OCI-LY3 (cell line): Measurements from ENCODE around the gene LINGO1.

ENCODE experiments used
- EZH2phosphoT487 ChIP-seq: fragments of 200-600 bp; shearing (Covaris generic); IDR thresholded peaks from 2 replicates; pipeline ENCODE4 v1.6.1; 2018; ENCODE audit warnings: antibody characterized with exemption, mixed run types, low read depth
- TF ChIP-seq, protein P1 (sequence below): fragments of 200-600, 300-600 bp; sonication (generic); IDR thresholded peaks from 2 replicates; pipeline ENCODE4 v1.5.1; 2014; ENCODE audit warnings: antibody characterized with exemption, low read length, low read depth

- TF ChIP-seq, protein P1, sequence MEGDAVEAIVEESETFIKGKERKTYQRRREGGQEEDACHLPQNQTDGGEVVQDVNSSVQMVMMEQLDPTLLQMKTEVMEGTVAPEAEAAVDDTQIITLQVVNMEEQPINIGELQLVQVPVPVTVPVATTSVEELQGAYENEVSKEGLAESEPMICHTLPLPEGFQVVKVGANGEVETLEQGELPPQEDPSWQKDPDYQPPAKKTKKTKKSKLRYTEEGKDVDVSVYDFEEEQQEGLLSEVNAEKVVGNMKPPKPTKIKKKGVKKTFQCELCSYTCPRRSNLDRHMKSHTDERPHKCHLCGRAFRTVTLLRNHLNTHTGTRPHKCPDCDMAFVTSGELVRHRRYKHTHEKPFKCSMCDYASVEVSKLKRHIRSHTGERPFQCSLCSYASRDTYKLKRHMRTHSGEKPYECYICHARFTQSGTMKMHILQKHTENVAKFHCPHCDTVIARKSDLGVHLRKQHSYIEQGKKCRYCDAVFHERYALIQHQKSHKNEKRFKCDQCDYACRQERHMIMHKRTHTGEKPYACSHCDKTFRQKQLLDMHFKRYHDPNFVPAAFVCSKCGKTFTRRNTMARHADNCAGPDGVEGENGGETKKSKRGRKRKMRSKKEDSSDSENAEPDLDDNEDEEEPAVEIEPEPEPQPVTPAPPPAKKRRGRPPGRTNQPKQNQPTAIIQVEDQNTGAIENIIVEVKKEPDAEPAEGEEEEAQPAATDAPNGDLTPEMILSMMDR: no peak
- no peak for TF ChIP-seq EZH2phosphoT487
These were observed 69.0 kb downstream of the LINGO1 start for GRCh38 chr15:77563623-77564156.
